ENCODE data around the gene OR2B2.
"Not testable (repeated sequence)": the region's sequence is repeated elsewhere in the genome, so short reads cannot be mapped to it uniquely, and the experiment has no call there.

Gene OR2B2

GRCh38 chr6:27911956-27912446, at the start of gene OR2B2:
Gene OR2B2 (minus strand): TSS chr6:27912396. CDS start chr6:27912319, 77 bp downstream.
- DNase-seq (ENCODE audit: low spot score): no peak

DNA sequence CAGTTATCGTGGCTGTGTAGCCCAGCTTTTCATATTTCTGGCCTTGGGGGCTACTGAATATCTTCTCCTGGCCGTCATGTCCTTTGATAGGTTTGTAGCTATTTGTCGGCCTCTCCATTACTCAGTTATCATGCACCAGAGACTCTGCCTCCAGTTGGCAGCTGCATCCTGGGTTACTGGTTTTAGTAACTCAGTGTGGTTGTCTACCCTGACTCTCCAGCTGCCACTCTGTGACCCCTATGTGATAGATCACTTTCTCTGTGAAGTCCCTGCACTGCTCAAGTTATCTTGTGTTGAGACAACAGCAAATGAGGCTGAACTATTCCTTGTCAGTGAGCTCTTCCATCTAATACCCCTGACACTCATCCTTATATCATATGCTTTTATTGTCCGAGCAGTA, 45.3 kb upstream of the OR2B2 start:
- DNase-seq (ENCODE audit: low spot score): no peak

GRCh38 chr6:27956941-27957340, 44.7 kb upstream of the OR2B2 start, which contains the start of gene OR2B6:
Gene OR2B6 (plus strand): TSS chr6:27957241. CDS start chr6:27957241, 0 bp downstream.
- no peak for DNase-seq (ENCODE audit: low spot score)

GRCh38 chr6:27951040-27951439, 38.8 kb upstream of the OR2B2 start:
- DNase-seq (ENCODE audit: low spot score): no peak

GRCh38 chr6:27948237-27948636, 36.0 kb upstream of the OR2B2 start:
- DNase-seq (ENCODE audit: low spot score): no peak

DNA sequence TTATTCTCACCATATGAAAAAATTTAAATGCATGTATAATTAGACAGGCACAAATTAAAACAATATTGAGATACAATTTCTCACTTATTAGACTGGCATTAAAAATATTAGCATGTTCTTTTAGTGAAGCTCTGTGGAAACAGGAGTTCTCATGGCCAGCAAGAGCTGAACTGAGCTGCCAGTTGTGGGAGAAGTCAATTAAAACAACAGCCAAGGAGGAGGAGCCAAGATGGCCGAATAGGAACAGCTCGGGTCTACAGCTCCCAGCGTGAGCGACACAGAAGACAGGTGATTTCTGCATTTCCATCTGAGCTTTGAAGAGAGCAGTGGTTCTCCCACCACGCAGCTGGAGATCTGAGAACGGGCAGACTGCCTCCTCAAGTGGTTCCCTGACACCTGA, 30.9 kb upstream of the OR2B2 start:
- not testable (repeated sequence) for DNase-seq (ENCODE audit: low spot score)

DNA sequence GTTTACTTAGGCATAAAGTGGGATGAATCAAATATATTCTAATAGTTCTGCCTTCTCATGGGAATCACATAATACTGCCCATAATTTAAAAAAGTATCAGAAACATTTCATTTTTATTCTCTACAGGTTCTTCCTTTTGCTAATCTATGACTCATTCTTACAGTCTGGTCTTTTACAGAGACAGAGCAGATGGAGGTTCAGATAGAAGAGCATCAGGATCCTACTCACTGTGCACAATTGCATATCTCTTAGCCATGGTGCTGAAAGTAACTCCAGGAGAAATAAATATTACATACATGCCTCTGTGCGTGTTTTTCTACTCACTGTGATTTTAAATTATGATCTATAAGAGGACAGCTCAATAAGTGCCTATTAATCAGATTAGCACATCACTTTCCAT, 28.6 kb upstream of the OR2B2 start:
- DNase-seq (ENCODE audit: low spot score): no peak

GRCh38 chr6:27931209-27931608, 19.0 kb upstream of the OR2B2 start:
- no peak for DNase-seq (ENCODE audit: low spot score)

DNA sequence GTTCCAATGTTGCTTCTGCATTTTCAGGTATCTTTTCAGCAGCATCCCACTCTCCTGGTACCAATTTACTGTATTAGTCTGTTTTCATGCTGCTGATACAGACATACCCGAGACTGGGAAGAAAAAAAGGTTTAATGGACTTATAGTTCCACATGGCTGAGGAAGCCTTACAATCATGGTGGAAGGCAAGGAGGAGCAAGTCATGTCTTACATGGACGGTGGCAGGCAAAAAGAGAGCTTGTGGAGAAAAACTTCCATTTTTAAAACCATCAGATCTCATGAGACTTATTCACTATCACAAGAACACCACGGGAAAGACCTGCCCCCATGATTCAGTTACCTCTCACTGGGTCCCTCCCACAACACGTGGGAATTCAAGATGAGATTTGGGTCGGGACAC, 17.7 kb upstream of the OR2B2 start:
- not testable (repeated sequence) for DNase-seq (ENCODE audit: low spot score)

- DNase-seq (ENCODE audit: low spot score): not testable (repeated sequence)
Measured at GRCh38 chr6:27928041-27928440, 15.8 kb upstream of the OR2B2 start.

- DNase-seq (ENCODE audit: low spot score): no peak
Measured at GRCh38 chr6:27924179-27924578, 12.0 kb upstream of the OR2B2 start.

GRCh38 chr6:27922949-27923348, 10.8 kb upstream of the OR2B2 start:
- DNase-seq (ENCODE audit: low spot score): no peak

GRCh38 chr6:27908017-27908416, 4.2 kb downstream of the OR2B2 start:
- no peak for DNase-seq (ENCODE audit: low spot score)

DNA sequence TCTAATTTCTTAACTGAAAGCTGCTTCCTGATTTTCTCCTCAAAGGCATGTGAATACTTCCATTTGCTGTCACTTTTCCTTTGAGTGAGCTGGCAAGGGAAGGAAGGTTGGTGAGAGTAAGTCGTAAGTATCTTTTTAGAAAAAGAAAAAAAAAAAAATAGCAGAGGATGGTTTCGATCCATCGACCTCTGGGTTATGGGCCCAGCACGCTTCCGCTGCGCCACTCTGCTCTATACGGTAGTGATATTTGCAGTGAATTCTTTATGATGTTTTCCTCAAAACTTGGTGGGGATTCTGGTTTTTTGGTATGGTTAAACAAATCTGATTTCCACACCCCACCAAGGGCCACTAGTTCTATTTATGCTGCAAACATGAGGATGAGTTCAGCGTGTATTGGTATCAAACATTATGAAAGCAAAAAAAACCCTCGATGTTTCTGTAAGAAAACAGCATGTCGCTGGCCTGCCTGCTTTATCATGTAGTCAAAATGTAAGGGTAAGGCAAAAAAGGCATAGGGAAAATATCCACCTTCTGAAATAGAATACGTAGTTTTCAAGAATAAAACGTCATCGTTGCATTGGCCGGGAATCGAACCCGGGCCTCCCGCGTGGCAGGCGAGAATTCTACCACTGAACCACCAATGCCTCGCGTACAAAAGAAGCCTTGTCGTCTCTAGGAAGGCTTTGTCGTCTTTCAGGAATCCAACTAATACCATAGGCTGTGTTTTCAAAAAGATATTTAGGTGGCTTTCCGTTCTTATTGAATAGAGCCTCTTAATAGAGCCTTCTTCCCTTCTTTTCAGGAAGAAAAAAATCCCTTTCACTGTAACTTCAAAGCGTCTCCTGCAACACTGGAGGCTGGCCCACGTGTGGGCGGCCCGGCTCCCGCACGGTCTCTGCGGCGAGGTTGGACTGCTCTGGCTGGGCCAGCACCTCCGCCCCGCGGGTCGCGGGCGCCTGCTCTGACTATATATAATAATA, 9.6 kb downstream of the OR2B2 start:
- DNase-seq (ENCODE audit: low spot score): peak; percentile 93

DNA sequence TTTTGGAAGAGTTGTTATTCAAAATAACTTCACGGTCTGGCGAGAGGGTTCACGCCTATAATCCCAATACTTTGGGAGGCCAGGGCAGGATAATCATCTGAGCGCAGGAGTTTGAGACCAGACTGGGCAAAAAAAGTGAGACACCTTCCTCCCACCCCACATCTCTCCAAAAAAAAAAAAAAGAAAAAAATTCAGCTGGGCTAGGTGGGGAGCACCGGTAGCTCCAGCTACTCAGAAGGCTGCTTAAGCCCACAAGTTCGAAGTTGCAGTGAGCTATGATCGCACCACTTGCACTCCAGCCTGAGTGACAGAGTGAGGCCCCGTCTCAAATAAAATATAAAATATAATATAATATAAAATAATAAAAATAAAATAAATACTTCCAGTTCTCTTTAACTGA, 10.4 kb downstream of the OR2B2 start:
- no peak for DNase-seq (ENCODE audit: low spot score)

- not testable (repeated sequence) for DNase-seq (ENCODE audit: low spot score)
Measured at GRCh38 chr6:27900197-27900596, 12.0 kb downstream of the OR2B2 start.

DNA sequence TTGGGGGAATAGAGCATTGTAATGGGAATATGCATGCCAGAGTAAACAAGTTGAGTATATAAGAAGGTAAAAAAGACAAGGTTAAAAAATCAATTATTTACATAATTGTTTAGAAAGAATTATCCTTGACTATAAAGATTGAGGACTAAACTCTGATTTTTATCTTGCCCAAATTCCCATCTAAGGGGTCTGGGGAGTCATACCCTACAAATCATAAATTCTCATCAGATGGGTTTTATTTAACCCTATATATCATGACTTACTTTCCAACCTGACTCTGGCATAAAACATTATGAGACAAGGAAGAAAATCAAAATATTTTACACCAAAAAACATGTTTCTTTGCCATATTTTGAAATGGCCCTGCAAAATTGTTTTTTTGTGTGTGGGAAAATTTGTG, 12.7 kb downstream of the OR2B2 start:
- no peak for DNase-seq (ENCODE audit: low spot score)

DNA sequence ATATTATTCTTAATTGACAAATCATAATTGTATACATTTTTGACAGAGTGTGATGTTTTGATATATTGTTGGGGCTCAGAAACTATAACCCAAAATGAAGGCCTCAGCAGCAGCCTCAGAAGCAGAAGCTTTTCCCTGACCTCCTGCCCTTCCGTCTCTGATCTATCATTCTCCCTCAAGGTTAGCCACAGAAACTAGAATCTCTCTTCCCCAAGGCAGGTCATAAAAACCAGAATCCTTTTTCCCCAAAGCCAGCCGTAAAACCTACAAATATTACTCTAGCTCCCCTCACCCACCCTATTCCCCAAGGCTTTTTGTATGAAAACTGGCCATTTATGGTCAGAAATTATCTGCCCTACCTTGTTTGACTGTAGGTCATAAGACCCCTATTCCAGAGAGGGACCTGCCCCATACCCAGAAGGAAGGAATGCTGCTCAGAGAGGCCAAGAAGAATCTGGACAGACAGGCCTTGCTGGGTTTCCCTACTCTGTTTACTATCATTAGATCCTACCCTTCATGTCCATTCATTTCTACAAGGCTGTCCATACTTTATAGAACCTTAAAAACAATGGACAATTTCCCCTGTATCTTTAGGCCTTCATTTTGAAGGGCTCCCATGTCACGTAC, 14.5 kb downstream of the OR2B2 start:
- no peak for DNase-seq (ENCODE audit: low spot score)

DNA sequence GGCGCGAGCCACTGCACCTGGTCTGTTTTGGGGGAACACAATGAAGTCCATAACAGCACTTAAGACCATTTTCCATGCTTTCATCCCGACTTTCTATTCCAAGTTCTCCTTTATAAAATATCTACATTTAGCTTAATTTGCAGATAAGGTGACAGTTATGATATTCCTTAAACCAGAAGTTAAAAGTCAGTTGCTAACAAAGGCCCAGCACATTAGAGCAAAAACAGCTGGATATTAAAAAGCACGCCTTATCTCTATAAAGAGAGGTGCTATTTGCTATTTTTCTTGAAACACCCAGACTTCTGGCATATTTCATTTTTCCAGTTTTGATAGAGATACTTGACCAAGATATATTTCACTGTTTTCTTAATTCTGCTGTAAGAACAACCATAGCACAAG, 15.8 kb downstream of the OR2B2 start:
- DNase-seq (ENCODE audit: low spot score): peak; percentile 24

DNA sequence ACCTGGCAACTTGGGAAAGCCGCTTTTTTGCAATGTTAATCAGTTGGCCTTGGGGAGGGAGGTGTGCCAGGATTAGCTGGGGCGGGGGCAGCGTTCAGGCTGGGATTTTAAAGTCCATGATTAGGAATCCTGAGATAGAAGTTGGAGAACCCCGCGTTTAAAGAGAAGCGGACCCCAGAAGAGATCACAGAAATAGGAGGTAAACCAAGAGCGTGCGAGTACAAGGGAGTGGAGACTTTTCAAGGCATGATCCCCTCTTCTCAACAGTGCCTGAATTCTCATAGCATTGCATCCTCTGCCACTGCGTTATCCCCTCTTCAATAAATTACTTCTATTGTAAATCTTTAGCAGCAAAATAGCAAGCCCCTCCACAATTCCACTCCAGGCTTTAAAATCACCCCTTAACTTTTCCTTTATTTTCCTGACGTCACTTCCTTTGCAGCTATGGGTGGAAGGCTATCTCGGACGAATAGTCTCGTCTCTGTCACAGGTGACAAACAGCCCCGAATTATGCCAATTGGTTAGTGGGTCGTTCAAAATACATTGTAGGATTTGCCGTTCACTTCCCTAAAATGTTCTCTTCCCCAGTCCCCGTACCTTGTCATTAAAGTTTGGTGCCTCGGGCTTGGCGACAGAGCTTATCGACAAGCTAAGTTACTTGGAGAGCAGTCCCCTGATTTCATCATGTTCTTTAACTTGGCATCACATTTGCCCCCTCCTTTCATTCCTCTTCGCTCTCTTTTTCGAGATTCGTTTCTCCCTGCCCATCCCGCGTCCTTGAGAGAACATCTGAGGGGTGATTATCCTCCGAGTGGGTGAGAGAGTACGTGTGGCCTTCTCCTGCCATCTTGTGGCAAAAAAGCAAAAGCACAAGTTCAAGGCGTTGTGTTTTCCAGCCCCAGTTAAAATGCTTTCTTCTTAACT, 17.1 kb downstream of the OR2B2 start:
- DNase-seq (ENCODE audit: low spot score): peak; percentile 89

DNA sequence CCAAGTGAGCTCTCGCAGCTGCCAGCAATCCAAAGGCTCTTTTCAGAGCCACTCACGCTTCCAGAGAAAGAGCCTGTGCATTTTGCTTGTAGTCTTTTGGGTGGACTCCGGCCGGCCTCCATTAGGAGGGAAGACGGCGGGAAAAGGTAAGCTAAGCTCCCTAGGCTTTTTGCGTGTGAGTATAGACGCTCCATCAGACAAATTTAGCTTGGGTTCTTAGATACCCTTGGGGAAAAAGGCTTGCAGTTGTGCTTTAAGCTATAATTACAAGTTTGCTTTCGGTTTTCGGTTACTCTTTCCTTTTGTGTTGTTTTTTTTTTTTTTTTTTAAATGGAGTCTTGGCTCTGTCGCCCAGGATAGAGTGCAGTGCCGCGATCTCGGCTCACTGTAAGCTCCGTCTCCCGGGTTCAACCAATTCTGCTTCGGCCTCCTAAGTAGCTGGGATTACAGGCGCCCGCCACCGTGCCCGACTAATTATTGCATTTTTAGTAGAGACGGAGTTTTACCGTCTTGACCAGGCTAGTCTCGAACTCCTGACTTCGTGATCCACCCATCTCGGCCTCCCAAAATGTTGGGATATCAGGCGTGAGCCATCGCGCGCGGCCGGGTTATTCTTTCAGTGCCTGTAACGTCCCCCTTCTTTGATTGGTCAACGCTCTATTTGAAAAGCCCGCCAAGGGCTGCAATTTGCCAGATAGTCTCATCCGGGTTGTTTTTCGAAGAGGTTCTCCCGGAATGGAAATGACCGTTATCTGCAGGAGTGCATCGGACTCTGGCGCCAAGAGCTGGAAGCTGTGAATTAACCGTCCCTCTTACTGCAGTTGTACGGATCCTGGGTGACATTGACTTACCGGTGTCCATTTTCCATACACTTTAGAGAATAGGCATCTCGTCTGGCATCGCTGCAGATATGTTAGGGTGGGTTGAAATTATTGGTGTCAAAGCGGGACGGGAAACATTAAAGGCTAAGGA, 18.1 kb downstream of the OR2B2 start:
- peak; percentile 94 for DNase-seq (ENCODE audit: low spot score)

Measured in hematopoietic multipotent progenitor cell treated with erythropoietin and hydrocortisone succinate and interleukin-3 and kit ligand, for 17 days (in vitro differentiated cells).